ENCODE measurements around the gene IFT172. TPM values are rescaled to one million over a fixed set of nuclear protein-coding genes. Genes with fewer than 3 reads are reported as not detected.

Gene IFT172
- total RNA-seq, 2 experiments from 2014 or later, result 7.7 to 8.2 TPM

GRCh38 chr2:27420996-27421395 lies 68.5 kb downstream of the IFT172 start:
- CTCF ChIA-PET, result interaction anchor here (0.5 to 2.0 kb wide), 4 partner anchors 9 to 141 kb away, joined by 3 to 10 read pairs (median 3); partner anchors contain the start of gene NRBP1
- POLR2A ChIA-PET, result no interaction called here
- intact Hi-C loops (cut with micrococcal nuclease), result no loop called here

GRCh38 chr2:27416151-27416550 lies 73.4 kb downstream of the IFT172 start:
- Mint-ChIP-seq H3K9me3 (no peaks in the 10 kb centered on the region), H3K36me3 (no peaks in the 10 kb centered on the region), H3K4me1 (ENCODE audit: low read depth) (no peaks in the 10 kb centered on the region), H3K27me3 (no peaks in the 10 kb centered on the region), H3K27ac (no peak overlapping the region), H3K4me3 (no peak overlapping the region)
- ChIA-PET POLR2A (no interaction called here), CTCF (interaction anchor here (0.6 kb wide), 1 partner anchor 1435 kb away, joined by 3 read pairs; no protein-coding TSS in a partner anchor)
- intact Hi-C loops (cut with micrococcal nuclease), result no loop called here
- DNase-seq, result no peak

More at GRCh38 chr2:27420996-27421395, 68.5 kb downstream of the IFT172 start:
- Mint-ChIP-seq H3K9me3 (no peaks in the 10 kb centered on the region), H3K27me3 (no peaks in the 10 kb centered on the region), H3K4me1 (ENCODE audit: low read depth) (no peaks in the 10 kb centered on the region), H3K27ac (no peak overlapping the region), H3K4me3 (no peak overlapping the region), H3K36me3 (no peaks in the 10 kb centered on the region)
- no peak for DNase-seq

- CTCF ChIA-PET, result no interaction called here
- Mint-ChIP-seq H3K4me1 (ENCODE audit: low read depth) (peaks cover 14% of the 10 kb centered on the region), H3K9me3 (no peaks in the 10 kb centered on the region), H3K27ac (no peak overlapping the region), H3K36me3 (peaks cover 5% of the 10 kb centered on the region), H3K4me3 (no peak overlapping the region), H3K27me3 (no peaks in the 10 kb centered on the region)
- DNase-seq, result no peak
- intact Hi-C loops (cut with micrococcal nuclease), result no loop called here
- POLR2A ChIA-PET, result no interaction called here
These were observed 77.0 kb downstream of the IFT172 start for GRCh38 chr2:27412419-27413152.

GRCh38 chr2:27409321-27410073 lies 80.0 kb downstream of the IFT172 start, which contains the start of gene PPM1G:
PPM1G (minus strand) TSS chr2:27409591; CDS start chr2:27409422, 169 bp downstream.
- Mint-ChIP-seq H3K27ac (peak within 1 kb of the TSS; percentile 87), H3K4me1 (ENCODE audit: low read depth) (peaks cover 32% of the 10 kb centered on the region)
- CTCF ChIA-PET, result interaction anchor here (0.8 to 4.9 kb wide), 8 partner anchors 20 to 328 kb away, joined by 3 to 46 read pairs (median 4); partner anchors contain the start of genes NRBP1 and ZNF513

GRCh38 chr2:27408601-27409320 lies 80.8 kb downstream of the IFT172 start:
- DNase-seq, result peak; percentile 35
- CTCF ChIA-PET, result interaction anchor here (0.8 to 4.9 kb wide), 7 partner anchors 20 to 274 kb away, joined by 3 to 46 read pairs (median 4); partner anchors contain the start of gene NRBP1
- H3K9me3 Mint-ChIP-seq, result no peaks in the 10 kb centered on the region
- H3K36me3 Mint-ChIP-seq, result peaks cover 12% of the 10 kb centered on the region
- no peaks in the 10 kb centered on the region for H3K27me3 Mint-ChIP-seq
- POLR2A ChIA-PET, result interaction anchor here (1.0 to 2.9 kb wide), 9 partner anchors 17 to 275 kb away, joined by 3 to 63 read pairs (median 7); partner anchors contain the start of genes CCDC121, EIF2B4, GPN1 and GTF3C2
- H3K27ac Mint-ChIP-seq, result peak overlapping the region; percentile 87
- H3K4me1 Mint-ChIP-seq (ENCODE audit: low read depth), result peaks cover 32% of the 10 kb centered on the region
- H3K4me3 Mint-ChIP-seq, result peak overlapping the region; percentile 88
- intact Hi-C loops (cut with micrococcal nuclease), result loop anchor here (1.0 to 10.0 kb wide), 7 partner anchors 20 to 276 kb away; partner anchors contain the start of genes EIF2B4, GTF3C2, IFT172 and MPV17

More at GRCh38 chr2:27409321-27410073, 80.0 kb downstream of the IFT172 start, which contains the start of gene PPM1G:
- H3K9me3 Mint-ChIP-seq, result no peaks in the 10 kb centered on the region
- H3K27me3 Mint-ChIP-seq, result no peaks in the 10 kb centered on the region
- POLR2A ChIA-PET, result interaction anchor here (0.6 to 2.9 kb wide), 13 partner anchors 18 to 274 kb away, joined by 3 to 63 read pairs (median 4); partner anchors contain the start of genes ATRAID, CCDC121, EIF2B4 and GPN1
- H3K36me3 Mint-ChIP-seq, result peaks cover 12% of the 10 kb centered on the region
- H3K4me3 Mint-ChIP-seq, result peak within 1 kb of the TSS; percentile 88
- DNase-seq, result peak; percentile 98
- intact Hi-C loops (cut with micrococcal nuclease), result loop anchor here (1.0 to 10.0 kb wide), 7 partner anchors 19 to 275 kb away; partner anchors contain the start of genes EIF2B4, GTF3C2, IFT172 and MPV17

- Mint-ChIP-seq H3K4me1 (ENCODE audit: low read depth) (peaks cover 32% of the 10 kb centered on the region), H3K9me3 (no peaks in the 10 kb centered on the region), H3K36me3 (peaks cover 14% of the 10 kb centered on the region), H3K4me3 (peak overlapping the region; percentile 88), H3K27ac (peak overlapping the region; percentile 87), H3K27me3 (no peaks in the 10 kb centered on the region)
- CTCF ChIA-PET, result interaction anchor here (1.3 to 4.9 kb wide), 2 partner anchors 21 to 275 kb away, joined by 6 to 46 read pairs; partner anchors contain the start of gene NRBP1
- POLR2A ChIA-PET, result interaction anchor here (0.6 to 2.9 kb wide), 2 partner anchors 22 to 57 kb away, joined by 3 to 63 read pairs; partner anchors contain the start of gene NRBP1
- no peak for DNase-seq
- intact Hi-C loops (cut with micrococcal nuclease), result loop anchor here (10.0 kb wide), 1 partner anchor 277 kb away; no protein-coding TSS in a partner anchor
These were observed 81.6 kb downstream of the IFT172 start for GRCh38 chr2:27407798-27408491.

GRCh38 chr2:27400348-27401135 lies 89.0 kb downstream of the IFT172 start:
- peak overlapping the region; percentile 31 for H3K27ac Mint-ChIP-seq
- intact Hi-C loops (cut with micrococcal nuclease), result loop anchor here (10.0 kb wide), 1 partner anchor 284 kb away; no protein-coding TSS in a partner anchor
- no peak overlapping the region for H3K4me3 Mint-ChIP-seq
- DNase-seq, result no peak
- H3K36me3 Mint-ChIP-seq, result peaks cover 12% of the 10 kb centered on the region
- POLR2A ChIA-PET, result no interaction called here
- H3K4me1 Mint-ChIP-seq (ENCODE audit: low read depth), result peaks cover 28% of the 10 kb centered on the region
- CTCF ChIA-PET, result interaction anchor here (0.8 kb wide), 1 partner anchor 30 kb away, joined by 3 read pairs; no protein-coding TSS in a partner anchor
- no peaks in the 10 kb centered on the region for H3K27me3 Mint-ChIP-seq
- no peaks in the 10 kb centered on the region for H3K9me3 Mint-ChIP-seq

GRCh38 chr2:27398962-27399361 lies 90.6 kb downstream of the IFT172 start:
- no peaks in the 10 kb centered on the region for H3K9me3 Mint-ChIP-seq
- intact Hi-C loops (cut with micrococcal nuclease), result no loop called here
- peaks cover 28% of the 10 kb centered on the region for H3K4me1 Mint-ChIP-seq (ENCODE audit: low read depth)

More at GRCh38 chr2:27398962-27399361, 90.6 kb downstream of the IFT172 start:
- POLR2A ChIA-PET, result no interaction called here
- no peaks in the 10 kb centered on the region for H3K27me3 Mint-ChIP-seq
- no peak overlapping the region for H3K4me3 Mint-ChIP-seq
- H3K36me3 Mint-ChIP-seq, result peaks cover 16% of the 10 kb centered on the region
- peak overlapping the region; percentile 29 for H3K27ac Mint-ChIP-seq
- CTCF ChIA-PET, result no interaction called here
- DNase-seq, result no peak

Measured in activated CD4-positive, alpha-beta memory T cell treated with anti-CD3 and anti-CD28 coated beads for 36 hours (primary cell).